HepG2 (cell line): Measurements from ENCODE around the gene FAT2. TPM values are rescaled to one million over a fixed set of nuclear protein-coding genes. Genes with fewer than 3 reads are reported as not detected.

ENCODE experiments used
- ATAC-seq: fragments of 200-7000 bp; cut with Tn5 transposase; 3 replicates; pipeline ENCODE4 v1.9.1; 2020; ENCODE audit warnings: mild to moderate bottlenecking, moderate library complexity
- BruUV-seq: library from RNA; stranded (reverse); fragments of 400-500 nt; replicated peaks from 2 replicates; lab custom pipeline; 2021; lab: Mats Ljungman, UMichigan
- CTCF ChIA-PET: fragments of 300-600 bp; formaldehyde crosslinking; extraction: SDS; loops from one replicate; lab custom pipeline; 2021; ENCODE audit warnings: low total read pairs, inconsistent platforms, low intra/inter-chr PET ratio; lab: Yijun Ruan, JAX
- POLR2A ChIA-PET: fragments of 350-600 bp; sonication (Branson Sonifier 250); formaldehyde crosslinking; loops from one replicate; lab custom pipeline; 2020; ENCODE audit warnings: antibody characterized with exemption, inconsistent platforms; lab: Yijun Ruan, JAX
- DNase-seq: peaks from one replicate; pipeline ENCODE4 v3.0.0-alpha.2; 2015; ENCODE audit warnings: low spot score
- FAIRE-seq: peaks from 3 replicates; lab custom pipeline; 2011; peaks lifted over from hg19 to GRCh38; lab: Jason Lieb, UNC
- H2AFZ ChIP-seq: one replicate; pipeline ENCODE4 v1.6.1; 2011; ENCODE audit warnings: low read length, inconsistent platforms
- H3K27ac ChIP-seq: fragments of 300-600 bp; 3 replicates; pipeline ENCODE4 v1.8.0; 2011; ENCODE audit warnings: mixed run types, mild to moderate bottlenecking, mixed read lengths, low read length, inconsistent platforms; ENCODE audit not compliant: insufficient read depth; ENCODE audit errors: extremely low read length
- H3K27me3 ChIP-seq, 2 experiments: fragments of 200-600 bp in 1 of 2; 2 replicates in 1 of 2; 3 replicates in 1 of 2; pipeline versions ENCODE4 v1.6.0 to v1.8.0; 2011; ENCODE audit warnings: low read length in 2 of 2, mild to moderate bottlenecking in 2 of 2, moderate library complexity in 2 of 2, inconsistent platforms in 1 of 2; ENCODE audit not compliant: insufficient read depth in 2 of 2, control insufficient read depth in 1 of 2
- H3K36me3 ChIP-seq, 2 experiments: fragments of 200-600 bp in 1 of 2; replicated peaks in 1 of 2; 2 replicates in 1 of 2; 3 replicates in 1 of 2; pipeline versions ENCODE4 v1.5.1 to v1.8.0; 2011; ENCODE audit warnings: low read length in 2 of 2, inconsistent platforms in 1 of 2; ENCODE audit not compliant: insufficient read depth in 2 of 2, control insufficient read depth in 1 of 2
- H3K4me1 ChIP-seq: 2 replicates; pipeline ENCODE4 v1.5.1; 2012; ENCODE audit warnings: low read length, inconsistent platforms; ENCODE audit not compliant: insufficient read depth
- H3K4me2 ChIP-seq: 2 replicates; pipeline ENCODE4 v1.6.0; 2011; ENCODE audit warnings: low read depth, low read length, inconsistent platforms
- H3K4me3 ChIP-seq, 3 experiments: fragments of 200-600 bp in 1 of 3; sonication (generic), shearing (Covaris generic) in 1 of 3; replicated peaks in 1 of 3; 2 replicates each; pipeline ENCODE4 v1.5.1; 2011 to 2016; ENCODE audit warnings: low read length in 3 of 3, inconsistent platforms in 2 of 3, low read depth in 2 of 3, mild to moderate bottlenecking in 2 of 3, control low read depth in 1 of 3, mixed read lengths in 1 of 3; ENCODE audit not compliant: insufficient read depth in 1 of 3
- H3K79me2 ChIP-seq: one replicate; pipeline ENCODE4 v1.6.1; 2011; ENCODE audit warnings: low read length, inconsistent platforms; ENCODE audit not compliant: insufficient read depth
- H3K9ac ChIP-seq: 2 replicates; pipeline ENCODE4 v1.6.0; 2011; ENCODE audit warnings: mild to moderate bottlenecking, low read depth, low read length, inconsistent platforms; ENCODE audit not compliant: insufficient read depth
- H3K9me3 ChIP-seq: 2 replicates; pipeline ENCODE4 v1.5.1; 2012; ENCODE audit warnings: mild to moderate bottlenecking, low read length
- H4K20me1 ChIP-seq: 2 replicates; pipeline ENCODE4 v1.6.0; 2011; ENCODE audit warnings: inconsistent platforms, mild to moderate bottlenecking, low read length, moderate library complexity; ENCODE audit not compliant: insufficient read depth
- AFF4 ChIP-seq: sonication (generic); formaldehyde crosslinking; IDR thresholded peaks from 2 replicates; pipeline ENCODE4 v1.4.0; 2020; ENCODE audit warnings: missing genetic modification reagents
- E2F2 ChIP-seq: sonication (generic); formaldehyde crosslinking; IDR thresholded peaks from 2 replicates; pipeline ENCODE4 v1.4.0; 2020; ENCODE audit warnings: missing genetic modification reagents, borderline replicate concordance
- FOXK1 ChIP-seq: sonication (generic); formaldehyde crosslinking; IDR thresholded peaks from 2 replicates; pipeline ENCODE4 v1.4.0; 2020; ENCODE audit warnings: low read depth, missing genetic modification reagents, borderline replicate concordance
- FOXO4 ChIP-seq: sonication (generic); formaldehyde crosslinking; conservative IDR thresholded peaks from 2 replicates; pipeline ENCODE4 v1.8.1; 2023; ENCODE audit warnings: missing genetic modification reagents
- MBD4 ChIP-seq: IDR thresholded peaks from 2 replicates; pipeline ENCODE4 v1.6.1; 2012; ENCODE audit warnings: low read length, inconsistent platforms, borderline replicate concordance
- MED13 ChIP-seq: sonication (generic); formaldehyde crosslinking; IDR thresholded peaks from 2 replicates; pipeline ENCODE4 v1.5.0; 2020; ENCODE audit warnings: missing genetic modification reagents
- PAF1 ChIP-seq: IDR thresholded peaks from 2 replicates; pipeline ENCODE4 v1.6.1; 2016; ENCODE audit warnings: missing genetic modification reagents, missing compliant biosample characterization
- RARA ChIP-seq: IDR thresholded peaks from 2 replicates; pipeline ENCODE4 v1.6.1; 2016; ENCODE audit warnings: missing genetic modification reagents, missing compliant biosample characterization
- SYNCRIP ChIP-seq: fragments of 200-400 bp; formaldehyde crosslinking; IDR thresholded peaks from 2 replicates; pipeline ENCODE4 v1.6.1; 2018; ENCODE audit warnings: mild to moderate bottlenecking, low read depth, low read length; ENCODE audit not compliant: insufficient read depth
- ZBTB25 ChIP-seq: IDR thresholded peaks from 2 replicates; pipeline ENCODE4 v1.6.1; 2018; ENCODE audit warnings: missing genetic modification reagents
- ZNF414 ChIP-seq: sonication (generic); formaldehyde crosslinking; IDR thresholded peaks from 2 replicates; pipeline ENCODE4 v1.5.0; 2020; ENCODE audit warnings: missing genetic modification reagents
- WGBS: methylation state at CpG from one replicate; pipeline ENCODE4 v1.1.6; 2017; ENCODE audit warnings: low lambda C conversion rate; 5-methylcytosine and 5-hydroxymethylcytosine counted together
- in situ Hi-C: cut with HindIII; loops from 2 replicates; pipeline ENCODE4 v1.10.0; 2017; ENCODE audit warnings: low pct_unique_long_range_greater_than_20kb; ENCODE audit not compliant: extremely low pct_ligation_motif_present
- intact Hi-C: fragments of 100-400 bp; cut with micrococcal nuclease; formaldehyde crosslinking; loops from one replicate; pipeline ENCODE4 v1.10.0; 2022; ENCODE audit not compliant: unreplicated experiment
- polyA plus RNA-seq, 8 experiments: library from polyadenylated mRNA; depleted of rRNA in 3 of 8; stranded (reverse) in 7 of 8; unstranded in 1 of 8; fragments of >200 nt; fragmentation: Illumina TruSeq in 4 of 8; extraction: Trizol in 4 of 8; gene quantifications; 2 replicates each; pipeline versions ENCODE4 v1.2.1 to v1.2.3, GENCODE V29; 2011 to 2016; ENCODE audit warnings: low read depth in 4 of 8, missing spikeins in 1 of 8, mixed read lengths in 1 of 8; ENCODE audit not compliant: insufficient read depth in 1 of 8
- total RNA-seq, 5 experiments: library from RNA; depleted of rRNA; stranded (reverse); fragments of >200 nt; fragmentation: Illumina TruSeq; extraction: Trizol; gene quantifications; 2 replicates each; pipeline ENCODE4 v1.2.3, GENCODE V29; 2016; ENCODE audit warnings: low read depth in 1 of 5

FAT2 gene
- total and polyA plus RNA-seq, 2 of the 13 experiments (the other 11 are each of a cell fraction or from before 2014, with no cell fraction given): not detected

- TF ChIP-seq ZNF414 (CRISPR knock-in tag) (no peak), ZBTB25 (CRISPR knock-in tag) (peak; percentile 28; the same call in 1 of the 2 replicates), MBD4 (peak; percentile 82; the same call in 1 of the 2 replicates), FOXK1 (peak; percentile 48; the same call in 1 of the 2 replicates), RARA (CRISPR knock-in tag) (peak; percentile 76), FOXO4 (CRISPR knock-in tag) (no peak), PAF1 (CRISPR knock-in tag) (no peak)
Measured at GRCh38 chr5:151617841-151618710, 26.9 kb upstream of the FAT2 start (continued).

- H3K27me3 ChIP-seq: peaks cover 0 to 64% of the 10 kb centered on the region in 2 experiments; a peak in 3 of 5 replicates
- no peak overlapping the region for H3K27ac ChIP-seq
- H3K9ac ChIP-seq: no peak overlapping the region
- no peaks in the 10 kb centered on the region for H3K36me3 ChIP-seq
- in situ Hi-C loops: no loop called here
- no peak for DNase-seq
- H3K4me2 ChIP-seq: no peak overlapping the region
- peaks cover 28% of the 10 kb centered on the region for H3K4me1 ChIP-seq
- POLR2A ChIA-PET: interaction anchor here (0.8 kb wide), 1 partner anchor 365 kb away, joined by 6 read pairs; the partner anchor contains the start of gene GM2A
- H2AFZ ChIP-seq: no peak overlapping the region
- no peaks in the 10 kb centered on the region for H3K79me2 ChIP-seq
- CTCF ChIA-PET: no interaction called here
- no peak overlapping the region for H3K4me3 ChIP-seq
- intact Hi-C loops: no loop called here
- WGBS: 74% methylated on average over 6 of the region's 6 CpGs
- BruUV-seq: no TSS peak
- no peak for FAIRE-seq
- TF ChIP-seq SYNCRIP (no peak), E2F2 (CRISPR knock-in tag) (no peak), MED13 (CRISPR knock-in tag) (no peak), AFF4 (no peak)
- H4K20me1 ChIP-seq: no peaks in the 10 kb centered on the region
- ATAC-seq: no peak
- H3K9me3 ChIP-seq: no peaks in the 10 kb centered on the region
Measured at GRCh38 chr5:151617383-151617840, 26.3 kb upstream of the FAT2 start.
